Right ventricle myocardium superior (tissue), 1 donor: ENCODE data around the gene CHRFAM7A. TPM values are rescaled to one million over a fixed set of nuclear protein-coding genes. Genes with fewer than 3 reads are reported as not detected.
"Not testable (repeated sequence)": the region's sequence is repeated elsewhere in the genome, so short reads cannot be mapped to it uniquely, and the experiment has no call there.

Source experiments
- ATAC-seq: fragments of 200-7000 bp; cut with Tn5 transposase; one replicate; pipeline ENCODE4 v1.9.1; 2020; ENCODE audit warnings: mild to moderate bottlenecking; ENCODE audit not compliant: poor library complexity
- DNase-seq: peaks from one replicate; pipeline ENCODE4 v3.0.0-alpha.2; 2020
- intact Hi-C: fragments of 100-400 bp; cut with DNase I; formaldehyde crosslinking; loops from one replicate; pipeline ENCODE4 v1.11.2; 2022
- long read RNA-seq: library from polyadenylated mRNA; unstranded; transcript quantifications from one replicate; pipeline ENCODE4 v2.0.0, GENCODE V29; 2021
- total RNA-seq: library from RNA; stranded (reverse); fragmentation: NEBNext Ultra II Directional; extraction: Animal tissue kit (Norgen Biotek cat#: 25700); gene quantifications from one replicate; pipeline ENCODE4 v1.2.1, GENCODE V29; 2021
- donor health status: DM: no; HTN: yes; CAD: no; lungs with severe emphysema.

CHRFAM7A gene
- total RNA-seq: 0.22 TPM
- long read RNA-seq: 0 reads

DNA sequence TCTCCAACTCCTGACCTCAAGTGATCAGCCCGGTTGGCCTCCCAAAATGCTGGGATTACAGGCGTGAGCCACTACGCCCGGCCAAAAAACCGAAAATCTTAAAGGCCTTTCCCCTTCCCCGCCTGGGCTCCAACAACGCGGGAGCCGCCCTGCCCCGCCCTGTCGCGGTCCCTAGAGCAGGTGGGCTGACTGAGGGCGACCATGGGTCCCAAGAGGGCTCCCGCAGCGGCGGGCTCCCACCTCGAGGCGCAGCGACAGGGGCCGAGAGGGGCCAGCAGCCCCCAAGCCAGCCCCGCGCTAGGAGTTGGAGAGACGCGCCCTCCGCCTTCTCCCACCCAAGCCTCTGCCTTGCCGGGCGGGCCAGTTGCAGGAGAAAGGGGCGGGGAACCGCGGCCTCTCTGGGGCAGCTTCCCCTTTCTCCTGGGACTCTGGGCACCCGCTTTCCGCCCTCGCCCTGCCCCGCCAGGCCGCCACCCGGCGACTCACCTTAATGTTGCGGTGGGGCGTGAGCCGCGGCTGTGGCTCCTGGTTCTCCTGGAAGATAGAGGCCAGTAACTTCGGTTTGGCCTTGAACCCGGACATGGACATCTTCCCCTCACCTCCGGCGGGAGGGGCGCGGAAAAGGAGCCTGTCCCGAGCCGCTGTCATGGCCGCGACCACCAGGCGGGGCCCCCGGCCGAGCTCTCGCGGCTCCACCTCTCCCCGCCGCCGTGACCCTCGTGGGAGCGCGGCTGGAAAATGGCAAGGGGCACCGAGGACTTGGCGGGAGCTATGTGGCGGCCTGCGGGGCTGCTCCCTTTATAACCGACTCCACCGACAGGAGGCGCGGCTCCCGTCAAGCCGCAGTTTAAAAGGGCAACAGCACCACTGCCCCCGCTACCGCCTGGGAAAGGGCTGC is at the start of gene CHRFAM7A:
TSS of gene CHRFAM7A (minus strand) at position 775 of the 898 bp plus-strand sequence. CDS start 10,189 bp downstream, outside the sequence.
- peak; percentile 85 for ATAC-seq

GRCh38 chr15:30438348-30438747 is 45.0 kb upstream of the CHRFAM7A start:
- ATAC-seq, intact Hi-C loops, DNase-seq: not testable (repeated sequence)

More for the DNA sequence above, at the start of gene CHRFAM7A:
- DNase-seq, intact Hi-C loops: not testable (repeated sequence)

DNA sequence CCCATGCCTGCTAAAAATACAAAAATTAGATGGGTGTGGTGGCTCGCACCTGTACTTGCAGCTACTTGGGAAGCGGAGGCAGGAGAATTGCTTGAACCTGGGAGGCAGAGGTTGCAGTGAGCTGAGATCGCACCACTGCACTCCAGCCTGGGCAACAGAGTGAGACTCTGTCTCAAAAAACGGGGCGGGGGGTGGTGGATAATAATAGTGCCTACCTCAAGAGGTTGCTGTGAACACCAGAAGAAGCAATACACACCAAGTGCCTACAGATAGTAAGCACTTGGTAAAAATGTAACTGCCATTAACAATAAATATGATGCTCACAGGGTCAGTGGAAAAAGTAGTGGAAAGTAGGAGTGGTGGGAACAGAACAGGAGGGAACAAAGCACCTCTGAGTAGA is 42.5 kb upstream of the CHRFAM7A start:
- DNase-seq, intact Hi-C loops, ATAC-seq: not testable (repeated sequence)

DNA sequence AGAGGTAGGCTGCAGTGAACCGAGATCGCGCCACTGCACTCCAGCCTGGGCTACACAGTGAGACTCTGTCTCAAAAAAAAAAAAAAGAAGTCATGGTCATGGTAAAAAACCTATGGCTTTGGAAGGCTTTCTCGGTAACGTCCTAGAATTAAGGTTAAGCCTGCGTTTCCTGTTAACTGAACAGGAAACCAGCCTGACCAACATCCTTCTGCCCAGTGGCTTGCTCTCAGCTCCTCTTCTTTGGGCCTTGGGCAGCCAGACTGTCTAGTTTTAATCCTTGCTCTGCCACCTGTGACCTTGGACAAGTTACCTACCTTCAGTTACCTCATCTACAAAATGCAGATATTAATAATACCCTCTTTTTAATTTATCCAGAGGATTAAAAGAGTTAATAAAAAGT is 27.4 kb upstream of the CHRFAM7A start:
- DNase-seq, ATAC-seq, intact Hi-C loops: not testable (repeated sequence)

- ATAC-seq, DNase-seq, intact Hi-C loops: not testable (repeated sequence)
Observed at GRCh38 chr15:30414160-30414559, 20.8 kb upstream of the CHRFAM7A start, which contains the start of gene GOLGA8R. GOLGA8R (minus strand) TSS chr15:30414260; CDS start chr15:30414162, 98 bp downstream.

GRCh38 chr15:30407636-30408035 is 14.3 kb upstream of the CHRFAM7A start:
- DNase-seq, ATAC-seq, intact Hi-C loops: not testable (repeated sequence)

DNA sequence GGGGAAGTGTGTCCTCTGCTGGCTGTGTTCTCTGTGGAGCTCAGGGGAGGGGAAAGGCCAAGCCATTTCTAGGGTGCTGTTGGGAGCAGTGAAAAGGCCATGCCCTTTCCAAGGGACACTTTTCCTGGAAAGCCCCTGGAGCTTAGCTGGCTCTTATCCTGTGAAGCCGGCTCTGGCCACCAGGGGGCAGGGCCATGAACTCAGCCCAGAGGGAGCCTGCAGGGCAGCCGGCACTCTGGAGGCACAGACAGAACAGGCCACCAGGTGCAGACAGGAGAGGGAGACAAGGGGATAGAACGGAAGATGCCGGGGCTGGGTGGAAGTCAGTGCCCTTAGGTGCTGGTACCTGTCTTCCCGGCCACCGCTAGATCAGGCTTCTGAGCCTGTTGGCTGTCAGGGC is 5.6 kb upstream of the CHRFAM7A start:
- intact Hi-C loops, ATAC-seq: not testable (repeated sequence)
- peak; percentile 84 for DNase-seq

GRCh38 chr15:30393664-30393991 is 288 bp upstream of the CHRFAM7A start:
- ATAC-seq: peak; percentile 43
- intact Hi-C loops: not testable (repeated sequence)

GRCh38 chr15:30386318-30386887 is 6.9 kb downstream of the CHRFAM7A start:
- intact Hi-C loops, ATAC-seq, DNase-seq: not testable (repeated sequence)

More at GRCh38 chr15:30393664-30393991, 288 bp upstream of the CHRFAM7A start:
- DNase-seq: not testable (repeated sequence)

DNA sequence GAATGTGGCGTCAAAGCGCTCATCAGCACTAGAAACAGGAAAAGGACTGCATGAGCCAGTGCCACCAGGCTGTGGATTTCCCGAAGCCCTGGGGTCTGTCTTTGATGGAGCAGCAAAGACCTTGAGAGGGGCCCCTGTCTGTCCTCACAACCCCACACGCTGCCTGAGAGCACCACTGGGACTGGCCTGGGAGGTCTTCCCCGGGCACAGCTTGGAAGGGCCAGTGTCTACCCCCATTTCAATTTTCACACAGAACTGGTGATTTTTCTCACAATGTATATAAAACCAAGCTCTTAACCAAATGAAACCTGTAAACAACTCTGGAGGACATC is 16.3 kb downstream of the CHRFAM7A start:
- ATAC-seq, DNase-seq, intact Hi-C loops: not testable (repeated sequence)

DNA sequence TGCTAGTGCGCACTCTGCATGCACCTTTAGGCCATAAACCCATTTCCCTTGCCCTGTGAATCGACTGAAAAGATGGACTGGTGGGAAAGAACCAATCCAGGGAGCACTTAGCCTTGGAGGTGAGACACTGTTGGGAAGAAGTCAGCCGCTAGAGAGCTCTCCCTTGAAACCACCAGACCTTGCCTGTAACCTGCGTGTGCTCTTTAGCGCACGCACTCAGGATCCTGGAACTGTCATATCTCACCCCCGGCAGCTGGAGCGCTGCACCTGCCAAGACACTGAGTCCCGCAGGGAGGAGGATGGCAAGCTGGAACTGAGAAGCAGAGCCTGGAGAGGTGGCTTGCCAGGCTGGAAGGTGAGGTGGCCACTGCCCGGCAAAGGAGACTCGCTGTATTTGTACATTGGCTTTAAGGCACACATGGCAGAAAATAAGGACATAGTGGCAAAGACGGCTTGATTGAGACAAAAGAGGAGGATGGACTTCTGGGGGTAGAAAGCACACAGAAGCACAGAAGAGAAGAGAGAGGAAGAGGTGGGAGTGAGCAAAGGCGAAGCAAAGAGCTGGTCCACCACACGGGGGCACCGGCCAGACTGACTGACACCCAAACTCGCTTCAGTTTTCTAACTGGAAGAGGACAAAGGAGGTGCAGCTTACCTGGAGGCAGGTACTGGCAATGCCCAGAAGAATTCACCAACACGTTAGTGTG is 16.8 kb downstream of the CHRFAM7A start:
- intact Hi-C loops, ATAC-seq, DNase-seq: not testable (repeated sequence)

- DNase-seq, ATAC-seq, intact Hi-C loops: not testable (repeated sequence)
Observed at GRCh38 chr15:30375872-30376271, 17.5 kb downstream of the CHRFAM7A start.

- DNase-seq, intact Hi-C loops, ATAC-seq: not testable (repeated sequence)
Observed at GRCh38 chr15:30374862-30375261, 18.5 kb downstream of the CHRFAM7A start.

- DNase-seq, intact Hi-C loops, ATAC-seq: not testable (repeated sequence)
Observed at GRCh38 chr15:30368271-30368670, 25.1 kb downstream of the CHRFAM7A start.

DNA sequence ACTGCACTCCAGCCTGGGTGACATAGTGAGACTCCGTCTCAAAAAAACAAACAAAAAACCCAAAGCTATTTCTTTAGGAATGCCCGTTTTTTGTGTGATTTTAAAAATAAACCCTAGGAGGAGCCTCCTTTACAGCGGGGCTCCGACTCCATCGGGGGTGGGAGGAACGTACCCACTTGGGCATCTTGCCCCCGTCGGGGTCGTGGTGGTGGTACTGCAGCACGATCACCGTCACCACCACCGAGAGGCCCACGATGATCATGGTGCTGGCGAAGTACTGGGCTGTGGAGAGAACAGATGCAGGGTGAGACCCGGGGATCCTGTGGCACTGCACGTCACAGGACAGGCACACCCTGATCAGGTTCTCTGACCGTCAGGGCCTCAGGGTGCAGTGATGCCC is 26.1 kb downstream of the CHRFAM7A start:
- DNase-seq: peak; percentile 32
- ATAC-seq, intact Hi-C loops: not testable (repeated sequence)

- ATAC-seq, DNase-seq, intact Hi-C loops: not testable (repeated sequence)
Observed at GRCh38 chr15:30361404-30361803, 31.9 kb downstream of the CHRFAM7A start.

- DNase-seq, ATAC-seq, intact Hi-C loops: not testable (repeated sequence)
Observed at GRCh38 chr15:30360990-30361389, 32.4 kb downstream of the CHRFAM7A start.

- ATAC-seq, intact Hi-C loops, DNase-seq: not testable (repeated sequence)
Observed at GRCh38 chr15:30355043-30355442, 38.3 kb downstream of the CHRFAM7A start.

DNA sequence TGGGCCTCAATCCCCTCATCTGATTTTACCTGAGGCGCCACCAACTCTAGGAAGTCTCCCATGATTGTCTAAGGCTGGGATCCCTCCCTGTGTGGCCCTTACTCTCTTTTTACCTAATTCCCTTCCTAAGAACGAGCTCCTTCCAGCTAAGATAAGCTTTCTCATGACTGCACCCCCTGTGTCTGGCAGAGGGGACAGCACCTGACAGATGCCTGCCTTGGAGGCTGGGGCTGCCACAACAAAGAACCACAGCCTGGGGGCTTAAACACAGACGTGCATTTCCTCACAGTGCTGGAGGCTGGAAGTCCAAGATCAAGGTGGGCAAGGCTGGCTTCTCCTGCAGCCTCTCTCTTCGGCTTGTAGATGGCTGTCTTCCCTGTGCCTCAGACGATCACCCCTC is 43.5 kb downstream of the CHRFAM7A start:
- intact Hi-C loops, ATAC-seq, DNase-seq: not testable (repeated sequence)
